ENCODE results near the gene ZMYM2.
A peak's percentile ranks its signal among the peaks of the same experiment; 100 is the strongest.
"Not testable (repeated sequence)": the region's sequence is repeated elsewhere in the genome, so short reads cannot be mapped to it uniquely, and the experiment has no call there.

Gene ZMYM2

GRCh38 chr13:19958155-19959111 lies at the start of gene ZMYM2:
Gene ZMYM2 (plus strand): TSS chr13:19958727. CDS start chr13:19993073, 34,346 bp downstream.
- DNase-seq = peak; percentile 86

DNA sequence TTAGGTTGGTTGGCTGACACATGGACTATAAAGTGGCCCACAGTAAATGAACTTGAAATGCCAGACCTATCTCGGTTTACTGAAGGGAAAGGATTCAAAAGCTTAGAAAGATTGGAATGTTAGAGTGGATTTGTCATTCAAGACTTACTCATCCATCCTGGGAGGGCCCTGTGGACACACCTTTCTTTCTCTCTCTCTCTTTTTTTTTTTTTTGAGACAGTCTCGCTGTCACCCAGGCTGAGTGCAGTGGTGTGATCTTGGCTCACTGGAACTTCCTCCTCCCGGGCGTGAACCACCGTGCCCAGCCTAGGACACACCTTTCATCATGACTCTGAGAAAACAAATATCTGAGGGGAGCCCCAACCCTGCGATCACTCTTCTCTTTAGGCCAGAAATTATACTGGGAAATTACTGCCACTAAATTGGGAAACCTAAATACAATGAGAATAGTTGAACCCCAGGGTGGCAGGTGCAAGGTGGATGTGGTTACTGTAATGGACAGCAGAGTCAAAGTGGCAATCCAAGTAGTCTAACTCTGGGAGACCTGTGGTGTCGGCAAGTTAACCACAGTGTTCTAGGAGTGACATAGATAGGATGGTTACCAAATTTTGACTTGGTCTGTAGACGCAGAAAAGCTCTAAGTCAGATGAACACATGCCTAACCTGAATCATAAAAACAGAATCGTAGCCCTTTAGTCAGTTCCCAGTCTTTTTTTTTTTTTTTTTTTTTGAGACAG lies 48.0 kb upstream of the ZMYM2 start:
- DNase-seq = no peak

DNA sequence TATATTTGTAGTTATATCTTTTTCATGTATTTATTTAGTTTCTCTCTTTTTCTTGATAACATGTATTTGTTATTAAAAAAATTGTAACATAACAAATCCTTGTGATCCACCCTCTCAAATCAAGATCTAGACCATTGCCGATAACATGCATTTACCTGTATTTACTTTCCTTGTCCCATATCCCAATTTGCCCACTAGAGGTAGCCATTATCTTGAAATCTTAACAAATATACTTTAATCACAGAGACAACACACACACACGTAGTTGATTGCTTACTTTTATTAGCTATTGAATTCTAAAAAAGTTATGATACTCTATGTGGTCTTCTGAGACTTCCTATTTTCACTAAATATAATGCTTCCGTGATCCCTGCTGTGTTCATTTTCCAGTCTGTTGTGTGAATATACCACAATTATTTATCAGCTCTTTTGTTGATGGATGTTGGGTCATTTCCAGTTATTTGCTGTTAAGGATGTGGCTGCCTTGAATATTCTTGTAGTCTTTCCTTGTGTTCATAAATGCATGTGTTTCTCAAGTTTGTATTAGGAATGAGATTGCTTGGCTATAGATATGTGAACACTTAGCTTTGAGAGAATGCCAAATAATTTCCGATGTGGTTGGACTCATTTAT lies 31.3 kb upstream of the ZMYM2 start:
- no peak for DNase-seq

DNA sequence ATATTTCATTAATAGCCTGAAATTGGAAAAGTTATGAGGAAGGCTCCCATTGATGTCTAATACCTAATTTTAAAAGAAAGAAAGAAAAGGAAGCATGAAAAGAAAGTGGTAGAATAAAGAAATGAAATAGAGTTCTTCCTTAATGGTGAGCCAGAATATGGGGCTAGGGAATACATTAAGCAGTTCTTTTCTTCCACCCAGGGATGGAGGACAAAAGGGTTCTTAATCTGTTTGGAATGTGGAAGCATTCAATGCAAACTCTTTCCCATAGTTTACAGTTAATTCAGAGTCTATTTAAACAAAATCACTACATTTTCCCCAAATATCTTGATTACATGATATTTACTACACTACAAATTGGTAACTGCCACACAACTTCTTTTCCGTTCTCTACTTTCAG lies 18.4 kb upstream of the ZMYM2 start:
- no peak for DNase-seq

DNA sequence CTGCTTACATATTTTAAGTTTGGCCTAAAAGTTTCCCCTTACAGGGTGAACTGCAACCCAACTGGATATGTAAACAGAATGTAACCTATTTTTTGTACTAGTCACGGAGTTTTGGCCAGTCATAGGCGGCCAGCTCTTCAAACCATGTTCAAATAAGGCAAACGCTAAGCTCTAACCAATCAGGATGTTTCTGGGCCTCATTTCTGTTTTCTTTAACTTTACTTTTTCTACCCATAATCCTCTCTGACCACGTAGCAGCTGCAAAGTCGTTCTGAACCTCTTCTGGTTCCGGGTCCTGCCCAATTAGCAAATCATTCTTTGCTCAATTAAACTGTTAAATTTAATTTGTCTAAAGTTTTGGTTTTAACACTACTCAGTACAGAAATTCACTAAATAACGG lies 8.2 kb upstream of the ZMYM2 start:
- no peak for DNase-seq

DNA sequence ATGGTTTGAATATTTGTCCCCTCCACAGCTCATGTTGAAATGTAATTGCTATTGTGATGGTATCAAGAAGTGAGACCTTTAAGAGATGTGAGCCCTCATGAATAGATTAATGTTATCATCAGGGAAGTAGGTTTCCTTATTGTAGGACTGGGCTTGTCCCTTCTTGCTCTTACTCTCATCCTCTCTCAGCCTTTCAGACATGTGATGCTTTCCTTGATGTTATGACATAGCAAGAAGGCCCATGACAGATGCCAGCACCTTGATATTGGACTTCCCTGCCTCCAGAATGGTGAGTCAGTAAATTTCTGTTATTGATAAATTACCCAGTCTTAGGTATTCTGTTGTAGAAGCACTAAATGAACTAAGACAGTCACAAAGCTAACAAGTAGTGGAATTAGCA lies 5.7 kb upstream of the ZMYM2 start:
- DNase-seq = no peak

DNA sequence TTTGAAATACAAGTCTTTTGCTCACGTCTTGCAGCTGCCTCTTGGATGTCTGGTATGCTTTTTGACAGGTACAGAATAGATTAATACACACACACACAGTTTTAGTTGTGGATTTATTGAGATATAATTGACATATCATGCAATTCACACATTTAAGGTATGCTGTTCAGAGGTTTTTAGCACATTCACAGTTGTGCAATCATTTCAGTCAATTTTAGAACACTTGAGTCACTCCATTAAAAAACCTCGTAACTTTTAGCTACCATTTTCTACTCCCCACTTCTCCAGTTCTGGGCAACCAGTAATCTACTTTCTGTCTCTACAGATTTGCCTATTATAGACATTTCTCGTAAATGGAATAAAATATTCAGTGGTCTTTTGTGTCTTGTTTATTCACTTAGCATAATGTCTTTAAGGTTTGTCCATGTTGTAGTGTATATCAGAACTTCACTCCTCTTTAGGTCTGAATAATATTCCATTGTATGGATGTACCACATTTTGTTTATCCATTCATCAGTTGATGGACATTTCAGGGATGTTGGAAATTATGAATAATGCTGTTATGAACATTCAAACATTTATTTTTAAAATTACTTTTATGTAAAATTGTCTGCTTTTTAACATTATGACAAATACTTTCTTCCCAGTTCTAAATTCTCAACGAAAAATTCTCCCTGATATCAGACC lies 2.5 kb upstream of the ZMYM2 start:
- no peak for DNase-seq

DNA sequence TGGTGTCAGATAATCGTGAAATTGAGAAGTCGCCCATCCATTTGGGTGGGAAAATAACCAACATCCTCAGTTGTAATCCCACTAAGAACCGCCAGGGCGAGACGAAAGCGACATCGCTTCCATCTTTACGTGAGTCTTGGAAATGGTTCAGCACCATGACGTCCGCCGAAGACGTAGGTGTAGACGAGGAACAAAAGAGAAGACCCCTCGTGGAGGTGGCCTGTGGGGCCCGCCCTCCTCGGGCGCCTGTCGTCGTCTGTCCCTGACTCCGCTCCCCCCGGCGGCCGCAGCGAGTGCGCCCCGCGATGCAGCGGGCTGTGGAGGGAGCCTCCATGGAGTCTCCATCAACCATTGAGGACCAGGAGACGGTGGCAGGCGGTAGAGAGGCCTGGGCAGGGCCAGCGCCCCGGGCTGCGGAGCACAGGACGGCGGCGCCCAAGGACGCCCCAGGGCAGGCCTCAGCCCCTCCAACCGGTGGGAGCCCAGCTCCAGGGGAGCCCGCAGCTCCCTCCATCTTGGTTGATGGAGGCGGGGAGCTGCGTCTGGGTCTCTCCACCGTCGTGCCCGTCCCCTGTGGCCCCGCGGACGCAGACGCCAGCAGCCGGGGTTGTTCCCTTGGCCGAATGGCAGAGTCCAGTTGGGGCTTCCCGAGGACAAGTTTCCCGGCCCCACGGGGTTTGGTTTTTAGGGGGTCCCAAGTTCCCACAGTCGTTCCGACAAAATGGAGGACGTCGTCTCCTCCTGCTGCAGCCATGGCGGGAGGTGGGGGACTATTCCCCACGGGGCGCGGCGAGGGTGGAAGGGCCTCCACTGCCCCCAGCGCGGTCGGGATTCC lies 990 bp upstream of the ZMYM2 start:
- peak; percentile 67 for DNase-seq

DNA sequence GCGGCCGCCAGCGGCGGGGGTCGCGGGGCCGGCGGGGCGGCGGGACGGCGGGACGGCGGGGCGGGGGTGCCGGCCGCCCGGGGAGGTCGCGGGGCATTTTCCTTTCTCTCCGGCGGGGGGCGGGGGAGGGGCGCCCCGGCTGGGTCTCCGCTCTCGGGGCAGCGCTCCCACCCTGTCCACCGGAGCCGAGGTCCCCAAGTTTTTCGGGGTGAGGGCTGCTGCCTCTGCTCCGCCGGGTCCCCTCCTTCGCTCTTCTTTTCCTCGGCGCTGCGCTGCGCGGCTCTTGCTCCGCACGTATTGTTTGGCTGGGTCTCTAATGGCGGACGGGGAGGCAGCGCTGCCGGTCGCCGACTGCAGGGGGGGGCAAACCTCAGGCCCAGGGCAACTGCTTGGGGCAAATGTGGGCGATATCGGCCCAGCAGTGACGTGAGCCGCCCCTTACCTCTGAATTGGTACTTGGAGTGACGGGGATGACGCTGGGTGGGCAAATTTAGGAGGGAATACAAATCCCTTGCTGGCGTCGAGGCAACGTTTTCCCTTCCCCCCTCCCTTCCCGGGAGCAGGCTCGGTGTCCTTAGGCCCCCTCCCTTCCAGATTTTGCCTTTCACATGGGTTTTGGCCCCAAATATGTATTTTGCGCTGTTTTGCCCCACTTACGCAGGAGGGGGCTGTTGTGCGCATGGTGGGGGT lies 759 bp downstream of the ZMYM2 start:
- peak; percentile 7 for DNase-seq

DNA sequence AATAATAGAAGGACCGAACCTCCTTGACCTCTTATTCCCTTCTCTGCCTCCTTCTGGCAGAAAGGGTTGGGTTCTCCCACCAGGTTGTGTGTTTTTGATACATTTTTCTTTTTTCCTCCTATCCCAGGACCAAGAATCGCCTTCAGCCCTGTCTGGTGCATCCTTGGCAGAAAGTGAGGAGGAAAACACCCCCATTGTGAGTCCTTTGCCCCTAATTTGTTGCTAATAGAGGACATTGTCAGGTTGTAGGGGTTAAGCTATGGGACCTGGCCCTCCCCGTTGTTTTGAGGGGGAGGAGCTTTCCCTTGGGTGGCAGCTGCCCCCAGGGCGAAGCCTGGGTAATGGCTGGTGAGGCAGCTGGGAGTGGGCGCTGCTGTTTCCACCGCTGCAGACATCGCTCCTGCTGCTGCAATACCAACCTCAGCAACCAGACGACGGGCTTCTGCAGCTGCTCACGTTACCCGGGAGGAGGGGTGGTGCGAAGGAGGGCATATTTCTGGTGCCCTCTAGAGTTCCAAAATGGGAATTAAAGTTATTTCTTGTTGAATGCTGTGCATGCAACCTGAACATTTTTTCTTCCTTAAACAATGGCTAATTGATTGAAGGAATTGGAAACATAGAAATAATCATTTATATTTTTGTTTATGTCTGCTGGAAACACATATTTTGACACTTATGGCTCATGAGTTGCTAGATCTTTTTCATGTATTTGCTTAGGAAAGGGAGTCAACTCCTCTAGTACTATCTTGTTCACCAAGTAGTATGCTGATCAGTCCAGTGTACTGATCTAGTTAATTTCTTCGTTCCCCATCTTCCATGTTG lies 1.5 kb downstream of the ZMYM2 start:
- peak; percentile 73 for DNase-seq

DNA sequence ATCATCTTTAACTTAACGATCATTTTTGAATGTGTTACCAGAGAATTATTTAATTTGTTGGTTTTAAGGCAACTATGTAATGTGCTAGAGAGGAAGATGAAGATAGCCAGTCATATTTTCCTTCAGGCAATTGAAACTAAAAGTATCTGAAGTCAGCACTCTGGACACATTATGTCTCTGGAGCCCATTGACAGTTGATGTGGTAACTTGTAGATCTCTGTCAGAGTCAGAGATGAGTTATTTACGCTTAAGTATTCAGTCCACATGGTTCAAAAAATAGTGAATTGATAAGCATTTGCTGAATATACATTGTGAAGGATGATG lies 2.1 kb downstream of the ZMYM2 start:
- DNase-seq = no peak

DNA sequence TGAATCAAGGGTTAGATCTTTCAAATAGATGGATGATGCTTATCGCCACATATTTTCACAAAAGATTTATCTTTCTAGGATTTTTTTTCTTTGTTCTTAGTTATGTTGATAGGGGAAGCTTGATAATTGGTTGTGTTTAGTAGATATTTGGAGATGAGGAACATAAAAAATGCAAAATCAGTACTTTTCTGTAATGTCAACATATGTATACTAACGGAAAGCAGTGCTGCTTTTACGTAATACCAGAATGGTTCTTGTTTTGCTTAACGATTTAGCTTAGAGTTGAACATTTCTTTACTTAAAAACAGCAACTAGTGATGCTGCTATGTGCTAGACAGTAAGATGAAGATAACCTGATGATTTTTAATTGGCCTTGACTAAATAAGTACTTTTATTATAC lies 3.0 kb downstream of the ZMYM2 start:
- no peak for DNase-seq

DNA sequence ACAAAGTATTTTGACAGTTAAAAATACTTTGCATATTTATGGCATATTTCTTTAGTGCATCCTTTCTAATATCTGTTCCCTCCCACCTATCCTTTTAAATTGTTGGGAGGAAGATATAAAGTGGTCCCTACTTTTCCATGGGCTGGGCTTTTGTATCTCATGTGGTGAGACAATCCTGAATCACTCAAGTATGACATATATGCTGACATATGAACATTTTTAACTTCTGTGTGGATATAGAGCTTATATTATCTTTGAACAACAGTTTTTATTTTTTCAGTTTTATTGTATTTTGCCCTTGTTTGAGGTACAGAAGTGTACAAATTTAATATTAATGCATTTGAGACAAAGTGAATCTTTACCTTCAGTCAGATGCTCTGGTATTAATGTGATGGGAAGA lies 3.4 kb downstream of the ZMYM2 start:
- no peak for DNase-seq

- no peak for DNase-seq
Observed at GRCh38 chr13:19962894-19963293, 4.4 kb downstream of the ZMYM2 start.

DNA sequence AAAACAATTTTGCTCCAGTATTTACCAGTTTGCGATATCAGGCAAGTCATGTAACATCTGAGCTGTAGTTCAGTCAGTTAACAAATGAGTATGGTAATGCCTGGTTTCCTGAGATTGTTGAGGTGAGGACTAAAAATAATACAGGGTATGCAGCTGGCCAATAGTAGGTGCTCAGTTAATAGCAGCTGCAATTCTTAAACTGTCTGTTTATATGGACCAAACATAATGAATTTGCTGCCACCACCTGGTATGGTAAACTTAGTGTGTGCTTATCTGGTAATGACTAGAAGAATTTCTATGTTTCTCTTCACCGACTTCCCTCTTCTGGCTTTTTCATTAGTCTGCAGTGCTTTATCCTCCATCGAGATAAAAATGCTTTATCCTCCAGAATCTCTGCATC lies 9.1 kb downstream of the ZMYM2 start:
- no peak for DNase-seq

- not testable (repeated sequence) for DNase-seq
Observed at GRCh38 chr13:19974498-19975009, 16.0 kb downstream of the ZMYM2 start.

DNA sequence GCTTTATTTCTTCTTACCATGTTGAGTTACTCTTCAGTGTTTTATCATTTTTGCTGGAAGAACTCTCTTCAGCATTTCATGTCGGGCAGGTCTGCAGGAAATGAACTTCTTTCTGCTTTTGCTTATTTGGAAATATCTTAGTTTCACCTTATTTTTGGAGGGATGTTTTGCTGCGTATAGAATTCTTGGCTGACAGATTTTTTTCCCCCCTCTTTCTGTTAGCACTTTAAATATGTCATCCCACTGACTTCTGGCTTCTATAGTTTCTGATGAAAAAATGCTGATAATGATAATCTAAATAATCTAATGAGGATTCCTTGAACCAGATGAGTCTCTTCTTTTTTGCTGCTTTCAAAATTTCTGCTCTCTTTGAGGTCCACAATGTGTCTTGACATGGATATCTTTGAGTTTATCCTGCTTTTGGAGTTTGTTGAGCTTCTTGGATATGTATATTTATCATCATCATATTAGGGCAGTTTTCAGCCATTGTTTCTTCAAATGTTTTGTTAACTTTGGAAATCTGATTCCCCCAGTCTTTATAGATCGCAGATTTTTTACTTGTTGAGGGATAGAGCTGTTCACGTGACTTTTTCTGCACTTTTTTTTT lies 20.4 kb downstream of the ZMYM2 start:
- no peak for DNase-seq

GRCh38 chr13:19981685-19982238 lies 23.2 kb downstream of the ZMYM2 start:
- no peak for DNase-seq

DNA sequence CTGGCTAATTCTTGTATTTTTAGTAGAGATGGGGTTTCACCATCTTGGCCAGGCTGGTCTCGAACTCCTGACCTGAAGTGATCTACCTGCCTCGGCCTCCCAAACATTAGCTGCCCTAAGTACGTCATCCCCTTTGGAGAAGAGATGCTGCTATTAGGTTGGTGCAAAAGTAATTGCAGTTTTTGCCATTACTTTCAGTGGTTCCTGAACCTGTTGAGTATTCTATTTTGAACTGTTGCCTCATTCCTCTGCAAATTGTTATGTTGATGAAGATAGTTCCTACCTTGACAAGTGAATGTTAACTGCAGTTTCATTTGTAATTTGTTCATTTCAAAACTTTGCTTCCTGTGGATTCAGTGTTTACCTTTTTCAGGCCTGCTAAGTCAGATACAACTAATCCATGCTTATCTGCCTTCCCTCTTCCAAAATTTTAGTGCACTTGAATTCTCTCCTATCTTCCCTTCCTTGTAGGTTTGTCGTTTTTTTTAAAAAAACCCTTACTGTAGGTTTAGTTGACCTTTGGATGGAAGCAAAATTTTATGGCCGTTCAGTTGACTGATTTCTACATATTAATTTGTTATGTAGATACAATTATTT lies 24.0 kb downstream of the ZMYM2 start:
- no peak for DNase-seq
